SK-N-SH treated with all-trans-retinoic acid at 6 μM for 48 hours (cell line): Measurements from ENCODE around the gene GCN1.
"Not testable (repeated sequence)": the region's sequence is repeated elsewhere in the genome, so short reads cannot be mapped to it uniquely, and the experiment has no call there.

Experiments used
- ATAC-seq: fragments of 200-7000 bp; cut with Tn5 transposase; 3 replicates; pipeline ENCODE4 v1.9.1; 2020; ENCODE audit warnings: mild to moderate bottlenecking, moderate library complexity
- ARNTL ChIP-seq: fragments of 450-650 bp; formaldehyde crosslinking; IDR thresholded peaks from 2 replicates; pipeline ENCODE4 v1.5.0; 2020; ENCODE audit warnings: low read depth, mild to moderate bottlenecking, moderate library complexity, borderline replicate concordance
- BACH2 ChIP-seq: fragments of 250-450 bp; sonication (Bioruptor Pico); IDR thresholded peaks from 2 replicates; pipeline ENCODE4 v1.9.0; 2021; ENCODE audit warnings: mild to moderate bottlenecking, borderline replicate concordance
- ESRRG ChIP-seq: fragments of 250-450 bp; sonication (Bioruptor Pico); IDR thresholded peaks from 2 replicates; pipeline ENCODE4 v1.6.1; 2021; ENCODE audit warnings: mild to moderate bottlenecking
- GLIS3 ChIP-seq: fragments of 250-450 bp; sonication (Bioruptor Pico); IDR thresholded peaks from 2 replicates; pipeline ENCODE4 v1.5.0; 2020; ENCODE audit warnings: mild to moderate bottlenecking, moderate library complexity
- ISL1 ChIP-seq: fragments of 250-450 bp; sonication (Bioruptor Pico); IDR thresholded peaks from 2 replicates; pipeline ENCODE4 v2.1.2; 2022; ENCODE audit warnings: mild to moderate bottlenecking, moderate library complexity
- OSR1 ChIP-seq: fragments of 250-450 bp; sonication (Bioruptor Pico); IDR thresholded peaks from 2 replicates; pipeline ENCODE4 v1.8.0; 2022; ENCODE audit warnings: moderate library complexity, mild to moderate bottlenecking, inconsistent platforms
- PPARA ChIP-seq: fragments of 250-450 bp; sonication (Bioruptor Pico); IDR thresholded peaks from 2 replicates; pipeline ENCODE4 v1.5.0; 2020; ENCODE audit warnings: mild to moderate bottlenecking, borderline replicate concordance
- RARB ChIP-seq: fragments of 250-450 bp; sonication (Bioruptor Pico); IDR thresholded peaks from 2 replicates; pipeline ENCODE4 v1.8.0; 2021; ENCODE audit warnings: mild to moderate bottlenecking, moderate library complexity
- SNAI2 ChIP-seq: fragments of 250-450 bp; sonication (Bioruptor Pico); IDR thresholded peaks from 2 replicates; pipeline ENCODE4 v1.5.0; 2020; ENCODE audit warnings: mild to moderate bottlenecking, moderate library complexity
- TCF4 ChIP-seq: fragments of 250-450 bp; sonication (Bioruptor Pico); IDR thresholded peaks from 2 replicates; pipeline ENCODE4 v1.8.0; 2021; ENCODE audit warnings: mild to moderate bottlenecking, moderate library complexity, borderline replicate concordance
- TOX ChIP-seq: fragments of 250-450 bp; sonication (Bioruptor Pico); IDR thresholded peaks from 2 replicates; pipeline ENCODE4 v1.8.0; 2021; ENCODE audit warnings: mild to moderate bottlenecking, moderate library complexity, borderline replicate concordance
- ZC3H10 ChIP-seq: fragments of 250-450 bp; sonication (Bioruptor Pico); IDR thresholded peaks from 2 replicates; pipeline ENCODE4 v1.5.1; 2021; ENCODE audit warnings: mild to moderate bottlenecking, moderate library complexity
- ZFP3 ChIP-seq: fragments of 250-450 bp; sonication (Bioruptor Pico); IDR thresholded peaks from 2 replicates; pipeline ENCODE4 v1.5.0; 2020; ENCODE audit warnings: mild to moderate bottlenecking, moderate library complexity
- ZFP30 ChIP-seq: fragments of 450-650 bp; formaldehyde crosslinking; IDR thresholded peaks from 2 replicates; pipeline ENCODE4 v1.5.0; 2022; ENCODE audit warnings: mild to moderate bottlenecking, moderate library complexity
- ZNF70 ChIP-seq: fragments of 450-650 bp; formaldehyde crosslinking; IDR thresholded peaks from 2 replicates; pipeline ENCODE4 v1.5.0; 2020; ENCODE audit warnings: mild to moderate bottlenecking, moderate library complexity
- ZNF8 ChIP-seq: fragments of 450-650 bp; formaldehyde crosslinking; IDR thresholded peaks from 2 replicates; pipeline ENCODE4 v1.5.0; 2020; ENCODE audit warnings: mild to moderate bottlenecking, moderate library complexity
- TF ChIP-seq, protein P1 (sequence below): fragments of 250-450 bp; sonication (Bioruptor Pico); IDR thresholded peaks from 2 replicates; pipeline ENCODE4 v1.5.1; 2020; ENCODE audit warnings: low read depth, mild to moderate bottlenecking, moderate library complexity
- TF ChIP-seq, protein P2 (sequence below): fragments of 250-450 bp; sonication (Bioruptor Pico); IDR thresholded peaks from 2 replicates; pipeline ENCODE4 v1.5.1; 2021; ENCODE audit warnings: mild to moderate bottlenecking, moderate library complexity
- TF ChIP-seq, protein P3 (sequence below): fragments of 250-450 bp; sonication (Bioruptor Pico); IDR thresholded peaks from 2 replicates; pipeline ENCODE4 v1.8.0; 2020; ENCODE audit warnings: mild to moderate bottlenecking, moderate library complexity, borderline replicate concordance
- TF ChIP-seq, protein P4 (sequence below): fragments of 250-450 bp; sonication (Bioruptor Pico); IDR thresholded peaks from 2 replicates; pipeline ENCODE4 v1.8.0; 2021; ENCODE audit warnings: low read depth, mild to moderate bottlenecking, moderate library complexity, borderline replicate concordance

The GCN1 gene

DNA sequence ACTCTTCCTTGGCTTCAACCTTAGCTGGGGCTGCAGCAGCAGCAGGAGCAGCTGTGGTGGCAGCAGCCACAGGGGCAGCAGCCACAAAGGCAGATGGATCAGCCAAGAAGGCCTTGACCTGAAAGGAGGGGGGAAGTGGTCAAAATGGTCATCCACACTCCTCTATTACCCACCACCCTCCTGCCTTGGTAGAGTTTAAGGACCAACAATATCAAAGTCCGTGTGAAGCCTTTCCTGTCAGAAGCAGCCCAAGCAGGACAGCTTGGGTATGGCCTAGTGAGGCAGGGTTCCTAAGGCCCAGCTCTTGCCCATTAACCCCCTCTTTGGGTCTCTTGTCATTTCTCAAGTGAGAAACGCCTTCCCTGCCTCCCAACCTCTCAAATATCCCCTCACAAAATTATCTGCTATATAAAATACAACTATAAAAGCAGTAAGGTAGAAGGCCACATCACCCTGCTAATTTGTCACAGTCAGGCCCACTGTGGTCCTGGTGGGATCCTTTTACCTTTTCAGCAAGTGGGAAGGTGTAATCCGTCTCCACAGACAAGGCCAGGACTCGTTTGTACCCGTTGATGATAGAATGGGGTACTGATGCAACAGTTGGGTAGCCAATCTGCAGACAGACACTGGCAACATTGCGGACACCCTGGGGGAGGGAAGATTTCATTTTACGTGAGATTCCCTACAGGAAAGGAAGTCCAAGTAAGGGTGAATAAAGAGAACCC is 2.5 kb upstream of the GCN1 start:
- not testable (repeated sequence) for ATAC-seq

DNA sequence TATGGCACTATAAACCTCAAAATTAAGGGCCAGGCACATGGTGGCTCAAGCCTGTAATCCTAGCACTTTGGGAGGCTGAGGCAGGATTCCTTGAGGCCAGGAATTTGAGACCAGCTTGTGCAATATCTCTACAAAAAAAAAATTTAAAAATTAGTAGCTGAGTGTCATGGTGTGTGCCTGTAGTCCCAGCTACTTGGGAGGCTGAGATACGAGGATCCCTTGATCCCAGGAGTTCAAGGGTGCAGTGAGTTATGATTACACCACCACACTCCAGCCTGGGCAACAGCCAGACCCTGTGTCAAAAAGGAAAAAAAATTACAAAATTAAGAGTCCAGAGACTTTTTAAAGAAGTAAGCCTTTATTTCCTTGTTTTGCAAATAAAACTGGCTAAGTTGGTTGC is 1.8 kb upstream of the GCN1 start:
- ATAC-seq: no peak

DNA sequence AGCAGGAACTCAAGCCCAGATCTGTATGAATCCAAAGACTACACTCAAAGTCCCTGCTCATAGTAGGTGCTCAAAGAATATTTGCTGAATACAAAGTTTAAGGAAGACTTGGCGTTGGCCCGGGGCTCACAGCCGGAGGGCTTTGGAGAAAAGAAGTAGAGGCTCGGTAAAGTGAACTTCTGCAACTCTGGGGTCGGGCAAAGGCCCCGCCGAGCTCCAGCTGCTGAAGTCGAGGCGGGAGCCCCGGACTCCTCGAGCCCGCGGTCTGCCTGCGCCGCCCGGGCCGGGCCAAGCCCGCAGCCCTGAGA is 335 bp downstream of the GCN1 start:
- TF ChIP-seq ARNTL (CRISPR knock-in tag) (no peak), SNAI2 (CRISPR knock-in tag) (no peak), ZFP30 (no peak), ZNF70 (CRISPR knock-in tag) (no peak), ZC3H10 (CRISPR knock-in tag) (no peak), BACH2 (CRISPR knock-in tag) (no peak), ZNF8 (CRISPR knock-in tag) (no peak), ISL1 (CRISPR knock-in tag) (no peak), TCF4 (CRISPR knock-in tag) (no peak), ESRRG (CRISPR knock-in tag) (no peak), RARB (CRISPR knock-in tag) (no peak), ZFP3 (CRISPR knock-in tag) (no peak), GLIS3 (CRISPR knock-in tag) (no peak)
- TF ChIP-seq, protein P1, sequence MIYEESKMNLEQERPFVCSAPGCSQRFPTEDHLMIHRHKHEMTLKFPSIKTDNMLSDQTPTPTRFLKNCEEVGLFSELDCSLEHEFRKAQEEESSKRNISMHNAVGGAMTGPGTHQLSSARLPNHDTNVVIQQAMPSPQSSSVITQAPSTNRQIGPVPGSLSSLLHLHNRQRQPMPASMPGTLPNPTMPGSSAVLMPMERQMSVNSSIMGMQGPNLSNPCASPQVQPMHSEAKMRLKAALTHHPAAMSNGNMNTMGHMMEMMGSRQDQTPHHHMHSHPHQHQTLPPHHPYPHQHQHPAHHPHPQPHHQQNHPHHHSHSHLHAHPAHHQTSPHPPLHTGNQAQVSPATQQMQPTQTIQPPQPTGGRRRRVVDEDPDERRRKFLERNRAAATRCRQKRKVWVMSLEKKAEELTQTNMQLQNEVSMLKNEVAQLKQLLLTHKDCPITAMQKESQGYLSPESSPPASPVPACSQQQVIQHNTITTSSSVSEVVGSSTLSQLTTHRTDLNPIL: no peak
- ATAC-seq: peak; percentile 52

More for the DNA sequence above, 1.8 kb upstream of the GCN1 start:
- TF ChIP-seq BACH2 (CRISPR knock-in tag): no peak
- TF ChIP-seq ARNTL (CRISPR knock-in tag): no peak
- no peak for TF ChIP-seq TOX
- no peak for TF ChIP-seq SNAI2 (CRISPR knock-in tag)
- TF ChIP-seq, all 23 proteins: peak for 0

DNA sequence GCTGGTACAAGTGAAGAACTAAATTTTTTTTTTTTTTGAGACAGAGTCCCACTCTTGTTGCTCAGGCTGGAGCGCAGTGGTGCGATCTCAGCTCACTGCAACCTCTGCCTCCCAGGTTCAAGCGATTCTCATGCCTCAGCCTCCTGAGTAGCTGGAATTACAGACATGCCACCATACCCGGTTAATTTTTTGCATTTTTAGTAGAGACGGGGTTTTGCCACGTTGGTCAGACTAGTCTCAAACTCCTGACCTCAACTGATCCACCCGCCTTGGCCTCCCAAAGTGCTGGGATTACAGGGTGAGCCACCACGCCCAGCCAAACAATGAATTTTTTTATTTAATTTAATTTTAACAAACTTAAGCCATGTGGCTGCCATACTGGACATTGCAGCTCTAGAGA is 1.2 kb downstream of the GCN1 start:
- ATAC-seq: not testable (repeated sequence)

DNA sequence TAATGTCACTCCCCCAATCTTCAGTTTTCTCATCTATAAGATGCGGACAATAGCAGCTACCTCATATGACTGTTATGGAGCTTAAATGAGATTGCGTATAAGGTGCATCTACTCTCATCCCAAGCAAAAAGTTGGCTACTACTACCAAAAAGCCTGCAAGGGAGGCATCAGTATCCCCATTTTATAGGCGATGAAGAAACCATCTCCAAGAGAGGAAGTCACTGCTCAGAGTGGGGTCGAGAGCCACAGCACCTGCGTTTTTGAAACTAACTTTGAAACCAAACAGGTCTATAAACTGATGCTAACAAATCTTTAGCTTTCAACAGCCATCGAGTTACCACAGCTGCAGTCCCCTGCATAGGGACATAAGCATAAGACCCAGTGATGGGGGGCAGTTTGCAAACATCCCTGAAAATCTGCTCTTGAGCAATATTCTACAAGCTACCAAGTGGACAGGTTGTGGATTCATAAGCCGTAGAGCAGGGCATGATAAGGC is 3.5 kb downstream of the GCN1 start:
- TF ChIP-seq, protein P2, sequence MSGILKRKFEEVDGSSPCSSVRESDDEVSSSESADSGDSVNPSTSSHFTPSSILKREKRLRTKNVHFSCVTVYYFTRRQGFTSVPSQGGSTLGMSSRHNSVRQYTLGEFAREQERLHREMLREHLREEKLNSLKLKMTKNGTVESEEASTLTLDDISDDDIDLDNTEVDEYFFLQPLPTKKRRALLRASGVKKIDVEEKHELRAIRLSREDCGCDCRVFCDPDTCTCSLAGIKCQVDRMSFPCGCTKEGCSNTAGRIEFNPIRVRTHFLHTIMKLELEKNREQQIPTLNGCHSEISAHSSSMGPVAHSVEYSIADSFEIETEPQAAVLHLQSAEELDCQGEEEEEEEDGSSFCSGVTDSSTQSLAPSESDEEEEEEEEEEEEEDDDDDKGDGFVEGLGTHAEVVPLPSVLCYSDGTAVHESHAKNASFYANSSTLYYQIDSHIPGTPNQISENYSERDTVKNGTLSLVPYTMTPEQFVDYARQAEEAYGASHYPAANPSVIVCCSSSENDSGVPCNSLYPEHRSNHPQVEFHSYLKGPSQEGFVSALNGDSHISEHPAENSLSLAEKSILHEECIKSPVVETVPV (CRISPR knock-in tag): no peak
- TF ChIP-seq TOX: no peak
- TF ChIP-seq, protein P3, sequence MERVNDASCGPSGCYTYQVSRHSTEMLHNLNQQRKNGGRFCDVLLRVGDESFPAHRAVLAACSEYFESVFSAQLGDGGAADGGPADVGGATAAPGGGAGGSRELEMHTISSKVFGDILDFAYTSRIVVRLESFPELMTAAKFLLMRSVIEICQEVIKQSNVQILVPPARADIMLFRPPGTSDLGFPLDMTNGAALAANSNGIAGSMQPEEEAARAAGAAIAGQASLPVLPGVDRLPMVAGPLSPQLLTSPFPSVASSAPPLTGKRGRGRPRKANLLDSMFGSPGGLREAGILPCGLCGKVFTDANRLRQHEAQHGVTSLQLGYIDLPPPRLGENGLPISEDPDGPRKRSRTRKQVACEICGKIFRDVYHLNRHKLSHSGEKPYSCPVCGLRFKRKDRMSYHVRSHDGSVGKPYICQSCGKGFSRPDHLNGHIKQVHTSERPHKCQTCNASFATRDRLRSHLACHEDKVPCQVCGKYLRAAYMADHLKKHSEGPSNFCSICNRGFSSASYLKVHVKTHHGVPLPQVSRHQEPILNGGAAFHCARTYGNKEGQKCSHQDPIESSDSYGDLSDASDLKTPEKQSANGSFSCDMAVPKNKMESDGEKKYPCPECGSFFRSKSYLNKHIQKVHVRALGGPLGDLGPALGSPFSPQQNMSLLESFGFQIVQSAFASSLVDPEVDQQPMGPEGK (CRISPR knock-in tag): no peak
- TF ChIP-seq RARB (CRISPR knock-in tag): no peak
- no peak for TF ChIP-seq GLIS3 (CRISPR knock-in tag)
- no peak for TF ChIP-seq TCF4 (CRISPR knock-in tag)
- no peak for TF ChIP-seq ZC3H10 (CRISPR knock-in tag)
- no peak for TF ChIP-seq SNAI2 (CRISPR knock-in tag)
- TF ChIP-seq, protein P1: no peak
- no peak for TF ChIP-seq OSR1 (CRISPR knock-in tag)
- TF ChIP-seq, protein P4, sequence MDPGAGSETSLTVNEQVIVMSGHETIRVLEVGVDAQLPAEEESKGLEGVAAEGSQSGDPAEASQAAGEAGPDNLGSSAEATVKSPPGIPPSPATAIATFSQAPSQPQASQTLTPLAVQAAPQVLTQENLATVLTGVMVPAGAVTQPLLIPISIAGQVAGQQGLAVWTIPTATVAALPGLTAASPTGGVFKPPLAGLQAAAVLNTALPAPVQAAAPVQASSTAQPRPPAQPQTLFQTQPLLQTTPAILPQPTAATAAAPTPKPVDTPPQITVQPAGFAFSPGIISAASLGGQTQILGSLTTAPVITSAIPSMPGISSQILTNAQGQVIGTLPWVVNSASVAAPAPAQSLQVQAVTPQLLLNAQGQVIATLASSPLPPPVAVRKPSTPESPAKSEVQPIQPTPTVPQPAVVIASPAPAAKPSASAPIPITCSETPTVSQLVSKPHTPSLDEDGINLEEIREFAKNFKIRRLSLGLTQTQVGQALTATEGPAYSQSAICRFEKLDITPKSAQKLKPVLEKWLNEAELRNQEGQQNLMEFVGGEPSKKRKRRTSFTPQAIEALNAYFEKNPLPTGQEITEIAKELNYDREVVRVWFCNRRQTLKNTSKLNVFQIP: no peak
- TF ChIP-seq PPARA (CRISPR knock-in tag): no peak
- no peak for TF ChIP-seq ISL1 (CRISPR knock-in tag)
- no peak for ATAC-seq
